GM10266 (cell line): ENCODE measurements around the gene TICAM2.

ENCODE experiments used
- DNase-seq: peaks from one replicate; pipeline ENCODE4 v3.0.0; 2012; ENCODE audit errors: extremely low spot score
- TF ChIP-seq, protein P1 (sequence below): IDR thresholded peaks from 2 replicates; pipeline ENCODE4 v1.5.1; 2012; ENCODE audit warnings: mild to moderate bottlenecking, low read depth; ENCODE audit not compliant: control insufficient read depth, insufficient read depth; ENCODE audit errors: missing control alignments

TICAM2 gene

DNA sequence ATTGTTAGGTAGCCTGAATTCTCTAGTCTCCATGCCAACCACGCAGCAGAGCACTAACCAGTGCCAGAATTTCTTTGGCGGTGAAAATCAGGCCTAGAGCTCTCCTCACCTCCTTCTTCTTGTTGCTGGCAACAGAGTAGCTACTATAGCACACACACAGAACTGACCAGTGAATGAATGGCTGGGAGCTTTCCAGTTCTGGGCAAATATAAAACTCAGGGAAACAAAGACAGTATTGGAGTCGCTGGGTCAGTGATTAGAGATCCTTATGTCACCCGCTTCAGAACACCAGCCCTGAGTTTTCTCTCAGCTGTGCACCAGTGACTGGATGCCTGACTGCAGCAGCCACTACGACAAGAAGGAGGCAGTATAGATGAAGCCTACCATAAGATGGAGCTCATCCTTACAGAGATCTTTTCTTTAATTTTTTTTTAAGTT, 30.8 kb downstream of the TICAM2 start:
- no peak for DNase-seq
- TF ChIP-seq, protein P1, sequence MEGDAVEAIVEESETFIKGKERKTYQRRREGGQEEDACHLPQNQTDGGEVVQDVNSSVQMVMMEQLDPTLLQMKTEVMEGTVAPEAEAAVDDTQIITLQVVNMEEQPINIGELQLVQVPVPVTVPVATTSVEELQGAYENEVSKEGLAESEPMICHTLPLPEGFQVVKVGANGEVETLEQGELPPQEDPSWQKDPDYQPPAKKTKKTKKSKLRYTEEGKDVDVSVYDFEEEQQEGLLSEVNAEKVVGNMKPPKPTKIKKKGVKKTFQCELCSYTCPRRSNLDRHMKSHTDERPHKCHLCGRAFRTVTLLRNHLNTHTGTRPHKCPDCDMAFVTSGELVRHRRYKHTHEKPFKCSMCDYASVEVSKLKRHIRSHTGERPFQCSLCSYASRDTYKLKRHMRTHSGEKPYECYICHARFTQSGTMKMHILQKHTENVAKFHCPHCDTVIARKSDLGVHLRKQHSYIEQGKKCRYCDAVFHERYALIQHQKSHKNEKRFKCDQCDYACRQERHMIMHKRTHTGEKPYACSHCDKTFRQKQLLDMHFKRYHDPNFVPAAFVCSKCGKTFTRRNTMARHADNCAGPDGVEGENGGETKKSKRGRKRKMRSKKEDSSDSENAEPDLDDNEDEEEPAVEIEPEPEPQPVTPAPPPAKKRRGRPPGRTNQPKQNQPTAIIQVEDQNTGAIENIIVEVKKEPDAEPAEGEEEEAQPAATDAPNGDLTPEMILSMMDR = no peak

DNA sequence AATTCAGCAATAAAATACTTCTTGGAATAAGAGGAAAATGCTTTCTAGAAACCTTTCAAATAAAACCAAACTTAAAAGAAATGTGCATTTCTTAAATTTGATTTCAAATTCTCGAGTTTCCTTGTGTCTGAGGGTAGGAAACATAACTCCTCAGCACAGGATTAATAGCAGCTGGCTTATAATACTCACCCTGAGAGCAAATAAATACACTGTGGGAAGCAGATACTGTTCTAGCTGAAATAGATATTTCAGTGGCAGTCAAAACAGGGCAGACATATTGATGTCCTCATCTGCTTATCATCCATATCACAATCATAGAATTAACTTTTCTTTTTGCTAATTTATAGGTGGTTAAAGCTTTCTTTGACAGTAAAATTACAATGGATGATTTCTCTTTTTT, 33.6 kb downstream of the TICAM2 start:
- no peak for DNase-seq
- TF ChIP-seq, protein P1 = no peak

DNA sequence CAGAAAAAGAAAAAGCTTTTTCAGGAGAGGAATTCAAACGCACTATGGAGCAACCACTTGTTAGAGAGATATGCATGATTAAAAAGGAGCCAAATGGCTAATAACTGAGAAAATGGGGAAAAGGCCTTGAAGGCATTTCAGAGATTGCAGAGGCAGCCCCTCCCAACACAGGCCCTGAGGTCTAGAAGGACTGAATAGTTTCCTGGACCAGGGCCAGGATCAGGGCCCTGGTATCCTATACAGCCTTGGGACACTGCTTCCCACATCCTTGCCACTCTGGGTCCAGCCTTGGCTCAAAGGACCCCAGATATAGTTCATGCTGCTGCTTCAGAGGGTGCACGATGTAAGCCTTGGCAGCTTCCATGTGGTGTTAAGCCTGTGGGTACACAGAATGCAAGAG, 37.0 kb downstream of the TICAM2 start:
- TF ChIP-seq, protein P1 = no peak
- no peak for DNase-seq

DNA sequence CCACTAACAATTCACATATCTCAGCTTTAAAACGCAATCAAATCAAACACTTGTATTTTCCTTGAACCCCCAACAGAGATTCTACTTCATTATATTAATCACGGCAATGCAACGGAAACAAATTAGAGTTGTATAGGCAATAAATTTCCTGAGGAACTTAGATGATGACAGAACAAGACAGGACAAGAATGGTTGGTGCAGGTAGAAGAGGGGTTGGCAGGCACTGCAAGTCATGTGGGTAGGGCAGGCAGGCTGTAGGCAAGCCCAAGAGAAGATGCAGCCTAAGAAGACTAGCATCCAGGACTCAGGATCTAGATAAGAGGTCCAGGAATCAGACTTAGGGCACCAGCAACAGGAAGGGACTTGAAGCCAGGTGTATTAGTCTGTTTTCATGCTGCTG, 41.1 kb downstream of the TICAM2 start:
- TF ChIP-seq, protein P1 = no peak
- DNase-seq = no peak

DNA sequence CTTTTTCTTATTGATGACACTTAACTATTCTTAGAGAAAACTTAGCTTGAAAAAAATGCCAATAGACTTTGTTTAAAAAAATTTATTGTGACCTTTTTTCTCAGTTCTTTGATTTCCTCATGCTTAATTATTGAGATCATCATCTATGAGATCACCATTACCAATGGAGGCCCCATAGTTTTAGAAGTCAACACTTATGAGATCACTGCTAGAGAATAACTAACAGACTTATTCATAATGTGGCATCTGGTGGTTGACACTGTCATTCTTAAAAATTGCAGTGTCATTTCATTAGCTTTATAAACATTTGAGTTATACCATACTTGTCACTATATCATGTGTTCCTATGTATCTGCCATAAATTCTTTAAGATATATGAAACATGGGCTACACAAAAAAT, 42.8 kb downstream of the TICAM2 start:
- TF ChIP-seq, protein P1 = no peak
- DNase-seq = no peak

DNA sequence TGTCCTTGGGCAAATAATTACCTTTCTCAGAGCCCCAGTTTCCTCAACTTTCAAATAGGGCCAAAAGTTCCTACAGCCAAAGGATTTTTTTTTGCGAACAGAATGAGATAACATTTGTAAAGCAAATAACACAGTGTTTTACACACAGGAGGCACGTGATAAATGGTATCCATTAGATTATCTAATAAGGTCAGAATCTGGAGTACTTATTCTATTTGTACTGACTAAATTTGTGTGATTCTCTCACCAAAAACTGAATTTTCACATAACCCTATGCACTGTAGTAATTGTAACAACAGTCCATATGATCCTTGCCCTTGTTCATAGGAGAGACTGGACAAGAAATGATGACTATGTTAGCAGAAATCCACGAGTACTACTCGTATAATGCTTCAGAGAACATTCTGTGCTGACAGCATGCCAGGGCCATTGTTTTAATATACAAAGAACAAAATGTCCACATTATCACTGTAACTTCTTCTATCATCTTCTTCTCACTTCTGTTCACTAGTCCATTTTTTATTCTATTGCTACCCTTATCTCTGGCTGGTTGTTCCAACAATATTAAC, 43.8 kb downstream of the TICAM2 start:
- no peak for DNase-seq
- TF ChIP-seq, protein P1 = no peak

DNA sequence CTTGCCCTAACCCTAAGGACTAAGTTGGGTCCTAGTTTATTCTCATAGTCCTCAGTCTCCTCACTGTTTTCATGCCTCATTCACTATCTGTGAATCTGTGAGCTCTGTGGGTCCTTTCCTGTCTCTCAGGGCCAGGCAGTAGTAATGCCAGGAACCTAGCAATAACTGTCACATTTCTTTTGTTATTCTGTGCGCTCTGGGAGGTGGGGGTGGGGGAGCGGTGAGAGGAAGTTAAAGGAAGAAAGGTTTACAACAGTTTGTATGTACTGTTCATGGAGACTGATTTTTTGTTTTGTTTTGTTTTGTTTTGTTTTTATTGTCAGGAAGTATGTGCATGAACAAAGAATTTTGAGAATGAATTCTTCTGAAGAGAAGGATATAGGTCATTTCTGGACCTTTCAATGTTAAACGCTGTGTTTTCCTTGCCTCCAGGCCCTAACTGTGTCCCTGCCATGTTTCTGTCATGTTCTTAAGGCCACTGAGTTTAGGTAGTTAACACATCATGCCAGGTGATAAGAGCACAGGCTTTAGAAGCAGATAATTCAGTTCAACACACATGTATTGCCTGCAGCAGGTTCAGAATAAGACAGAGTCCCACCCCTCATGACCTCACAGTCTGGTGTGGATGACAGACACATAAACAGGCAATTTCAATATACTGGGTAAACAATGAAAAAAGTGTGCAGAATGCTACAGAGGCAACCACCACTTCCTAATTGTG, 44.5 kb downstream of the TICAM2 start:
- DNase-seq = no peak

More for the DNA sequence above, 44.5 kb downstream of the TICAM2 start:
- TF ChIP-seq, protein P1 = no peak
